NCI-H1436 (cell line): ENCODE measurements around the gene RNU1-4.
"Not testable (repeated sequence)": the region's sequence is repeated elsewhere in the genome, so short reads cannot be mapped to it uniquely, and the experiment has no call there.

Experiments used
- DNase-seq: peaks from one replicate; lab custom pipeline; 2025; lab: John Stamatoyannopoulos, UW

RNU1-4 gene

DNA sequence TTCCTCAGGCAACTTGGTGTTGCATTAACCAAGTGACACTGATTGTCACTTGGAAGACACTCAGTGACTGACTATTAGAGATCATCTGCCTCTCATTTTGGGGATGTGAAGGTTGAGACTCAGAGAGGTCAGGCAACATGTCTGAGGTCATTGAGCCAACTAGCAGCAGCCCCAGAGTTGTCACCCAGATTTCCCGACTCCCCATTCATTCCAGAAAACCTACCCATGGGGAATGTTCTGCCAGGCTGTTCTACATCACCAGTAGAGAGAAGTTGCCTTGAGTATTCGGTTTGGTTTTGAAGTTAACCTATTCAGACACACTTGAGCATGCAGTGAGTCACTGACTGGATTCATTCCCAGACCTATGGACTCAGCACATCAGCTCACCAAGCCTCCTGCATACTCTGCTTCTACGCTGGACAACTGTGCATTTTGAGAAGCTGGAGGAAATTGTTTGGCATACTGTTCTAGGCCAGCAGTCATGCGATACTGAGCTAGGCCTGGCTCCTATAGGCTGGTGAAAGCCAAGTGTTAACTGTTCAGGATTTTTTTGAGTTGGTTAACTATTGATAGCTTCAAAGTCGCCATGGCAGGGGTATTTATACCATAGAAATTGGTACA, 29.9 kb downstream of the RNU1-4 start:
- not testable (repeated sequence) for DNase-seq

DNA sequence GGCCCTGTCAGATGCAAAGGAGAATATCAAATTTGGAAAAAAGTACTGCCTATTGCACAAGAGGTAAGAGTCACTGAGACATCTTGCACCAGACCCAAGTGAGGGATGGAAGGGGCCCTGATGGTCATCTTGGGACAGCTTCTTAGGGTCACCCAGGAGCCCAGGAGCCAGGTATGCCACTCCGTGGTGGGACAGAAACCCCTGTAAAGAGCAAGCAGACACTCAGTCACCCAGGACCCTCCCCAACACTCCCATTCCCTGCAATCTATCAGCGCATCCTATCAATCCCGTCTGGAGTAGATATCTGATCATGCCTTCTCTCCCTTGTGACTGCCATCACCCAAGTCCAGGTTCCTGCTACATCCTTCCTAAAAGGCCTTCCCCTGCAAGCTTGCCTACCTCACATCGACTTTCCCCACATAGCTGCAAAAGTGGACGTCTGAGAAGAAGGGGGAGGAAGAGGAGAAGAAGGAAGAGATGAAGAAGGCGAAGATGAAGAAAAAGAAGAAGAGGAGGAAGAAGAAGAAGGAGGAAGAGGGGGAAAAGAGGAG, 30.7 kb downstream of the RNU1-4 start:
- DNase-seq, result not testable (repeated sequence)

DNA sequence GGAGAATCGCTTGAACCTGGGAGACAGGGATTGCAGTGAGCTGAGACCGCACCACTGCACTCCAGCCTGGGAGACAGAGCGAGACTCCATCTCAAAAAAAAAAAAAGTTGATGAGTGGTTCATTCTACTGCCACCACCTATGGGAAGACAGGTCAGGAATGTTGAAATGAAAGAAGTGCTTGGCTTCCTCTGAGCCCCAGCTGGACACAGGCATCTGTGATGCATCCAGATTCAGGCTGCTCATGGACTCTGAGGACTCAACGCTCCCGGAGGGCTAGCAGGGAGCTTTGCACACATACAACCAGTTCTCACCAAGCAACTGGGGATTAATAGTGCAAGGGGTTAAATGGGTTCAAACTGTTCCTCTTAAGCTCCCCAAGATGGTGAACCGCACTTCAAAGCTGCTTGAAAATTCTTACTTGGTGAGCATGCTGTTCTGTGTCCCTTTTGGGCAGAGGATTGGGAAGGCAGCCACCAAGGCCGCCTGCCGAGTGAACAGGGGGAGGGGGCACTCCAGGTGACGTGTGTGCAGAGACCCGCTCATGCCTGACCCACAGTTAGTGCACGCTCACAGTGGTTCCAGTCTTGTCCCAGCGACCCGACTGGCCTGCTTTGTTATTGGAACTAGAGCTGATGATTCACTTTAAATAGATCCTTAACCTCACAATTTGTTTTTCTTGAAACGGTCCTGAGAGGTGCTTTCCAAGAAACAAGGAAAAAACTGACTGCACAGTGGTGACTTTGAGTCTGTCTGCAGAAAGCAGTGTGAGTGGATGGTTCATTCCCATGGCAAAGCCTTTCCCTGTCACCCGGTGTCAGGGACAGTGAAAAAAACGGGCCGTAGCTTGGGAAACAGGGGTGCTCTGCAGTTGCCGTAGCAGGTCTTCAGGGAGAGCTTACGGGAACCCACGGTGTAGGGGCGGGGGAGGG, 32.2 kb downstream of the RNU1-4 start:
- not testable (repeated sequence) for DNase-seq

DNA sequence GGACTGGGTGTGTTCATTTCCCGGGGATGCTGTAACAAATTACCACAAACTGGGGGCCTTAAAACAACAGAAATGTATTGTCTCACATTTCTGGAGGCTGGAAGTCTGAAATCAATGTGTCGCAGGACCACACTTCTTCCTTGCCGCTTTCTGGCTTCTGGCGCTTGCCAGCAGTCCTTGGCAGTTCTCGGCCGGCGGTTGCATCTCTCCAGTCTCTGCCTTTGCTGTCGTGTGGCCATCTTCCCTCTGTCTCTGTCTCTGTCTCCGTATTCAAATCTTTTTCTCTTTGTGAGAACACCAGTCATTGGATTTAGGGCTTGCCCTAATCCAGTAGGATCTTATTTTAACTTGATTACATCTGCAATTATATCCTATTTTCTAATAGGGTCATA, 32.9 kb downstream of the RNU1-4 start:
- not testable (repeated sequence) for DNase-seq

DNA sequence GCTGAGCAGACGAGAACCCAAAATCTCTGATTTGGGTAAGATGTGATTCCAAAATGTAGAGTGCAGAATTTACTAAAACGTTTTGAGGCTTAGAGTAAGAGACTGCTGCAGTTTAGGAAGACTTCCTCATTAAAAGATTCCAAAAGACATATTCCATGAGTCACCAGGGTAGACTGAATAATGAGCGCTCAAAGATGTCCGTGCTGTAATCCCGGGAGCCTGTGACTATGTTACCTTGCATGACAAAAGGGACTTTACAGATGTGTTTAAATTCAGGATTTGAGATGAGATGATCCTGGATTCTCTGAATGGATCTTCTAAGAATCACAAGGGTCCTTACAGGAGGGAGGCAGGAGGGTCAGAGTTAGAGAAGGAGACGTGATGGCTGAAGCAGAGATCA, 33.4 kb downstream of the RNU1-4 start:
- not testable (repeated sequence) for DNase-seq

DNA sequence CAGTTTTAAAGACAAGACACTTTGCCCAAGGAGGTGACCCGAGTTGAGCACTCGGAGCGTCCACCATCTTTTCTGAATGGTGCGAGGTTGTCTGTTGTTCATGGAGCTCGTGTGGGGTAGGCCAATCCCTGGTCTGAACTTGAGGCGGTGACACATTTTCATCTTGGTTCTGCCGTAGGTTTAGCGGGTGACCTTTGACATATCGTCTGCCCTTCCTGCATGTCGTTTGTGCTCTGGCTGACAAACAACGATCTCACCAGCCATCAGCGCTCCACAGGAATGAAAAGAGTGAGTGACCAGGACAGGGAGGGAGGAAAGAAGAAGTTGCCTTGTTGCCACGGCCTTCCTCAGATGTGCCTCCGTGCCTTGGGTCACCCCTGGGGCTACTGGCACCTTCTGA, 34.5 kb downstream of the RNU1-4 start:
- DNase-seq, result not testable (repeated sequence)

DNA sequence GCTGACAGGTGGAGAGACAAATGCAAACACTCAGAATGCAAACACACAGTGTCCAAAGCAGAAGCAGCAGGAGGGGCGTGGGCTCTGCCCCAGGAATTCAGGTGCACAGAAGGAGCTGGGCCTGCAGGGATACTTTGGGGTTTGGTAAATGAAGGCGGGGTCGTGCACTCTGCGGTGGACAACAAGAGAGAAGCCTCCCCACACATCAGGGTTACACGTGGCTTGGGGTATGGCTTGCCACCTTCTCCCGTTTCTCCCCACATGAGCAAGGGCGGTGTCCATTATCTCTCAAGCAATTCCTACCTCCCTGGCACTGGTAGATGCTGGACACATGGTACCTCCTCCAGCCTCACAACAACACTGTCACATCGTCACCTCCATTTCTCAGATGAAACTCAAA, 35.0 kb downstream of the RNU1-4 start:
- DNase-seq, result not testable (repeated sequence)

DNA sequence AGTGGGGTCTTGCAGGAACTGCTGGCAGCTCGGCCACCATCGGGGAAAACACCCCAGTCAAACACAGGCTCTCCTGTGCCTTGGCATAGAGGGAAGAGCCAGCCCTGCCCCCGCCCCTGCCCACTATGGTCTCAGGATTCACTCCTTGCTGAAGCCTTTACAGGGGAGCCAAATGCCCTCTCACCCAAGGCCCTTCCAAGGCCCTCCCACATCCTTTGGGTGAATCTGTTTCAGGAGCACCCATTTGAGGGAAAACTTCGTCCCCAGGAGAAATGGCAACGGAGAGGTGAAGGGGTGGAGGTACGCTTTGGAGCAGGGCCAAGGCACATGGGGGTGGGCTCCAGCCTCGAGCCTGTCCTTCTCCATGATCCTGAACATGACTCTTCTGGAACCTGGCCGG, 35.9 kb downstream of the RNU1-4 start:
- DNase-seq, result not testable (repeated sequence)

DNA sequence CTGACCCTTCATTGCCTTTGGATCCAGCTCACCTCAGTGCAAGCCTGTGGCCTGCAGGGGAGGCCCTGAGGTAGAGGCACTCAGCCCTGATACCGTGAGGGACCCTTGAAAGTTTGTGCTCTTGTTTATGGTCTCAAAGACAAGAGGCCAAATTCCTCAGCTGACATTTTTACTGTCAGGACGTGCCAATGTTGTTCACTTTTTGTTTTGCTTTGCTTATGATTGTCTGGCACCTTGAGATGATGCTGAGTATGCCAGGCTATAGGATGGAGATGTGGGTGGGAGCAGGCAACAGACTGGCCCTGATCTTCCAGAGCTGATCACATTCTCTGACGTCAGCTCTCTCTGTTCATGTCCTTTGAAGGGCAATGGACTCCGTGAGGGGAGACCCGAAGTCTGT, 36.5 kb downstream of the RNU1-4 start:
- DNase-seq, result not testable (repeated sequence)

DNA sequence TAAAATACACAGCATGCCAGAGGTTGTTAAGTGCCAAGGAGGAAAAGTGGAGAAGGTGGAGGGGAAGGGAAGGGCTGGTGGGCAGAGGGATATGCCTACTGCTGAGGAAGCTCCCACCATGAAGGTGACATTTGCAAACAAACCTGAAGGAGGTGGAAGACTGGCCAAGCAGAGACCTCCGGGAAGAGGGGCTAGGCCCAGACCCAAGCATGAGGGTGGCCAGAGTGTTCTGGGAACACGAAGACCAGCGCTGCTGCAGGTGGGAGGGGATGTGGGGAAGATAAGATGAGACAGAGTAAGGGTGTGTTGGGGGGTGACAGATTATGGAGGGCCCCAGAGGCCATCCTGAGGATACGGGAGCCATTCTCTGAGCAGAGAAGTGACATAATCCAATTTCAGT, 37.5 kb downstream of the RNU1-4 start:
- DNase-seq, result not testable (repeated sequence)

DNA sequence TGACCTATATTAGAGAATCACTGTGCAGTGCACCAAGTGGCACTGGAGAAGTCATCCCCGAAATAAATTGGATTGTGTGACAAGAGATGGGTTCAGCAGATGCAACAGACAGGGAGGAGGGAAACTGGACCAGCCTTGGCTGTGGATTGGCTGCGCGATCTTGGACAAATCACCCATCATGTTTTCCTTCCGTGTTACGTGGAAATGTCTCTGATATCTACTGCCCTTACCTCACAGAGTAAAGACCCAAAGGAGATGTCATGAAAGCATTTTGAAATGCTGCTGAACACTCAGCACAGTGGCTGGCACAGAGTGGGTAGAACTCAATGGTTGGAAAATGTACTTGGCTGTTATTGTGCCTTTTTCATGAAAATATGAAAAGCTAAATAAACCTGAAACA, 39.2 kb downstream of the RNU1-4 start:
- not testable (repeated sequence) for DNase-seq

DNA sequence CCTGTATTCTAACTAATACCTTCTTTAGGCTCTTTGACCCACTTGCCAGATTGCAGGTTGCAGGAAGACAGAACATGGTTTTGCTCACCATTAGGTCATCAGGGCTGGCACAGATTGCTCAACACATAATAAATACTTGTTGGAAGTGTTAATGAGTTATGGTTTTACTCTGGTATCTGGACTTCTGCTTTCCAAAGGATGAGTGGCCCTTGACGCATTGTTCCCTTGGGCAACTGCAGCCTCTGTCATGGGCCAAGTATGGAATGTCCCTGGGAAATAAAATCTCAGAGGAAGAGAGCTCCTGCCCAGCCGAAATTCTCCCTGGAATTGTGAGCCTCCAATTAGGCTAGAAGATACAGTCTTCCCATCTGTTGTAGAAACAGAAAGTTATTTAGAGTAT, 40.7 kb downstream of the RNU1-4 start:
- not testable (repeated sequence) for DNase-seq

DNA sequence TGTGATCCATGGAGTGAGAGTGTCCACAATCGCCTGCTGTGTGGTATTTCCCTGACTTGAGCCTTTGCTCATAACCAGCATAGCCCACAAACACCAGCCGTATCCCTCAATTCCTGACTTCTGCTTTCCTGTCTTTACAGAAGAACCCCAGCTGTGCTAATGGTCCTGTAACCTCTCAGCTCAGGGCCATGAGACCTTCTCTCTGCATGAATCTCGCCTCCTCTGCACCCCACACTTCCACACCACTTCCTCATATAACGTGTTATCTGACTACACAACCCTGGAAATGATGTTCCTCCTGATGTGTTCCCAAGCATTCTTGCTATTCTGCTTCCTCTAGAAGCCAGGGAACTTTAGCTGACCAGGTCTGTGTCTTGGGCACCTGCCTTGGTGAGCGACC, 41.3 kb downstream of the RNU1-4 start:
- DNase-seq, result not testable (repeated sequence)

DNA sequence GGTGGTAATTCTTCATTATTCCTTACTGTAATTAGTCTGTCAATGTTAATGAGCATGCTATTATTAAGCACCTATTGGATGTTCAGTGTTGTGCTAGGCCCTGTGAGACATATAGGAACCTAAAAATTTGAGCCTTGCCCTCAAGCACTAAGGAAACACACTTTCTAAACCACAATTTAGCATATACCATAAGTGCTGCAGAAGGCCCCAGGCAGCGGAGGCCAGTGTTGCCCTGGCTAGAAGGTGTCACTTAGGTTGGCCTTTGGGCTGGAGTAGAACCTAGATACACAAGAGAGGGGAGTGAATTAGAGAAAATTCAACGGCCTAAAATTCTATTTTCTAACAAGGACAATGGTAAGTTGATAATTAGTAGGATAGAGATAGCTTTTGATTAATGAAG, 44.6 kb downstream of the RNU1-4 start:
- DNase-seq, result not testable (repeated sequence)

DNA sequence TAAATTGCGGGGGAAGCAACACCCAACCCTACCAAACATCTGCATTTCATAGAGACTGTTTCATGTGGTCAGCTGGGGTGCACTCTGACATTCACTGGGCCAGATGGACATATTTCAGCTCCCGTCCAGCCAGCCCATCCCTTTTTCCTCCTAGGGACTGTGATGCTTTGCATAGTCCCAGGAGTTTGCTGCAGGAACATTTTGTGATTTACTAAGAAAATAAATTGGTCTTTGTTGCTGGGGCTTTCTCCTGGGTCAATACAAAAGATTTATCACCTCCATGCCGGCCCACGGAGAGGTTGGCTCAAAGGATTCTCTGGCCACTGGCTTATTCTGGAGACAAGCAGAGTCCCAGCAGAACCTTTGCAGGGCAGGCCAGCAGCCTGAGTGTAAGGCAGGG, 46.0 kb downstream of the RNU1-4 start:
- DNase-seq, result not testable (repeated sequence)

DNA sequence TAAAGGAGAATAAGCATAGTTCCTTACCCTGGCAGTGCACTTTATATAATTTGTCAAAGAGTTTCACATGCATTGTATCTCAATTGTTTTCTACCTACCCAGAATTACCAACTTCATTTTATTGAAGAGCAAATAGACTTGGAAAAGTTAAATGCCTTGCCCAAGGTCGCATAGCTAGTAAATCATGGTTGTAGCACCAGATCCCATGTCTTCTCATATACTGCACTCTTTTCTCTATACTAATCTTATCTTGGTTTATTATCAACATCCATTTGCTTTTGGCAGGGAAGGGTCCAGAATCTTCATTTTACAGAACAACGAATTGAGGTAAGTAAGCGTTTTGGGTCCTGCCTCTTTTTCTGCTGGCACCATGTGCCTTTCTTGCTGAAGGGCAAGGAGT, 46.9 kb downstream of the RNU1-4 start:
- not testable (repeated sequence) for DNase-seq

DNA sequence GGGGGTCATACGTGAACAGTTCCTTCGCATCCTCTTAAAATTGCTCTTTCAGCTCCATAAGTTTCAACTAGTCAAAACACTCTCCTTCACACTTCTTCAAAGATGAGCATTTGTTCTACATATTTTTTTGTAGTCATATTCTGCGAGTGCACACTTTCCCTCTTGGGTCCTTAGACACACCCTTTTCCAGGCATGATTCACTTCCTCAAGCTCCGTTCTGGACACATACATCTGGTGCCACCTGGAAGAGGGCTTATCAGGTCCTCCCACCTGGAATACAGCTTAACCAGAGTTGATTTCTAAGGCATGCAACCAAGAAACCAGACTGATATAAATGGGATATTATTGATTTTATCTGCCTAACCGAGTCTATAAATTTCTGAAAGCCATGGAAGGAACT, 47.4 kb downstream of the RNU1-4 start:
- DNase-seq, result not testable (repeated sequence)
